Measurements from ENCODE around the gene RBCK1.

Gene RBCK1

DNA sequence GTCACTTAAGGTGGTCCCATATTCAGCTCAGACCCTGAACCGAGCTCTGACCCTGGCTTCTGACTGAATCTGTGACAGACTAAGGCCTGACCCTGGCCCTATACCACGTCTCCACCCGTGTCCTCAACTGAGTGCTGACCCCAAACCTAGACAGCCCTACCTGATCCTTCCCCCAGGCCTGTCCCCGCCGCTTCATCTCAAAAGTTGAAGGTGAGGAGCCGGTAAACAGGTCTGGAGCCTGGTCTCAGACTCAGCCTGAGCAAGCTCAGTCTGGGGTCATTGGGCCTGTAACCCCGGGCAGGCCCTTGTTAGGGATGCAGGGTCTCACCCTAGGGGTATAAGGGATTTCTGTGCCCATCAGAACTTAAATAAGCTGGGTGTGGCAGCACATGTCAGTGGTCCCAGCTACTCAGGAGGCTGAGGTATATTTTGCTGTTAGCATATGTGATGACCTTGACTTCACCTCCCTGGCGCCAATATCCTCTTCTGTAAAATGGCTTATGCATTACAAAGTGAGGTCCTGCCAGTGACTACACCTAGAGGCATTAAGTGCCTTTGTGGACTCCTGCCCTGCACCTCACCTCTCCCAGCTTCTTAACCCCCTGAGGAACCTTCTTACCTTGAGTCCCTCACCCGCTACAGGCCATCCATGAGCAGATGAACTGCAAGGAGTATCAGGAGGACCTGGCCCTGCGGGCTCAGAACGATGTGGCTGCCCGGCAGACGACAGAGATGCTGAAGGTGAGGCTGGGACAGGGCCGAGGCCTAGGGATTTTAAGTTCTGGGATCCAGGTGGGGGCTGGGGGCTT, 20.0 kb downstream of the RBCK1 start:
- no peak overlapping the region for H3K4me3 Mint-ChIP-seq
- no peaks in the 10 kb centered on the region for H3K9me3 Mint-ChIP-seq
- H3K27me3 Mint-ChIP-seq: no peaks in the 10 kb centered on the region
- peaks cover 27% of the 10 kb centered on the region for H3K4me1 Mint-ChIP-seq
- no peak overlapping the region for H3K27ac Mint-ChIP-seq
- no peak for DNase-seq
- peaks cover 60% of the 10 kb centered on the region for H3K36me3 Mint-ChIP-seq
- CTCF ChIA-PET: interaction anchor here (0.6 kb wide), 1 partner anchor 61 kb away, joined by 3 read pairs; no protein-coding TSS in a partner anchor

DNA sequence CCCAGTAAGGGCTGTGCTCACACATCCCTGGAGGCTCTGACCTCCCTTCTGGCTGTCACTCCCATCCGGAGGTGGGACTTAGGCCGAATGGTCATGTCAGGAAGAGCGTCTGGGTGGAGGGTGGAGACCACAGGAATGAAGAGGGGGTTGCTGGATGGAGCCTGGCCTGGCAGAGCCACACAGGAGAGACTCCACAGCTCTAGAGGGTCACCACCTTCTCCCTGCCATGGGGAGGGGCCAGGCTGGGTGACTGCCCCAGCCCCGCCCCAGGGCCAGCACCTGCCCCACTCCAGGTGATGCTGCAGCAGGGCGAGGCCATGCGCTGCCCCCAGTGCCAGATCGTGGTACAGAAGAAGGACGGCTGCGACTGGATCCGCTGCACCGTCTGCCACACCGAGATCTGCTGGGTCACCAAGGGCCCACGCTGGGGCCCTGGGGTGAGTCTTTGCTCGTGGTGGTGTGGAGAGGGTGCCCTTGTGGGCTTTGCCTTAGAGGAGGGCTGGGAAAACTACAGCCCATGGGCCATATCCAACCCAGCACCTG, 20.6 kb downstream of the RBCK1 start:
- Mint-ChIP-seq H3K9me3 (no peaks in the 10 kb centered on the region), H3K27me3 (no peaks in the 10 kb centered on the region), H3K4me3 (no peak overlapping the region), H3K27ac (no peak overlapping the region), H3K4me1 (peaks cover 34% of the 10 kb centered on the region), H3K36me3 (peaks cover 65% of the 10 kb centered on the region)
- CTCF ChIA-PET: no interaction called here
- DNase-seq: no peak

DNA sequence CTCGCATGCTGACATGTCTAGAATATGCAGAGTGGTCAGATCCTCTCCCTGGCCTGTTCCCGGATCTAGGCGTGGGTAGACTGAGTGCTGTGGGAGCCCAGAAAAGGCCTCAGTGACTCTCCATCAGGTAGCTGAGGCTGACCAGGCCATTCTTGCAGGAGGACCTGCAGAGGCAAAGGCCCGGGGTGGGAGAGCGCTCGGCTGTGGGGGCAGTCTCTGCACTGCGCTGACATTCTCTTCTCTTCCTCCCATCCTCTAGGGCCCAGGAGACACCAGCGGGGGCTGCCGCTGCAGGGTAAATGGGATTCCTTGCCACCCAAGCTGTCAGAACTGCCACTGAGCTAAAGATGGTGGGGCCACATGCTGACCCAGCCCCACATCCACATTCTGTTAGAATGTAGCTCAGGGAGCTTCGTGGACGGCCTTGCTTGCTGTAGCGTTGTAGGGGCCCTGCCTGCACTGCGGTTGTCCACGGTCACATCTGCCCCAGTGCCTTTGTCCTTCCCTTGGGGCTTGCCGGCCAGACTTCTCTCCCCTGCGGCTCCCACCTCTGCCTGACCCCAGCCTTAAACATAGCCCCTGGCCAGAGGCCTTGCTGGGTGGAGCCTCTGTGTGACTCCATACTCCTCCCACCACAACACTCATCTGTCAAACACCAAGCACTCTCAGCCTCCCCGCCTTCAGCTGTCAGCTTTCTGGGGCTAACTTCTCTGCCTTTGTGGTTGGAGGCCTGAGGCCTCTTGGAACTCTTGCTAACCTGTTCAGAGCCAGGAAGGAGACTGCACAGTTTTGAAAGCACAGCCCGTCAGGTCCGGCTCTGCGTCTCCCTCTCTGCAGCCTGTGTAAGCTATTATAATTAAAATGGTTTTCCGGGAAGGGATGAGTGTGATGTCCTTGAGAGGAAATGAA, 22.2 kb downstream of the RBCK1 start:
- no peak overlapping the region for H3K27ac Mint-ChIP-seq
- H3K27me3 Mint-ChIP-seq: no peaks in the 10 kb centered on the region
- DNase-seq: no peak
- no peaks in the 10 kb centered on the region for H3K9me3 Mint-ChIP-seq
- peaks cover 38% of the 10 kb centered on the region for H3K4me1 Mint-ChIP-seq
- peaks cover 63% of the 10 kb centered on the region for H3K36me3 Mint-ChIP-seq
- no peak overlapping the region for H3K4me3 Mint-ChIP-seq
- CTCF ChIA-PET: interaction anchor here (1.5 to 2.2 kb wide), 2 partner anchors 44 to 48 kb away, joined by 6 to 10 read pairs; no protein-coding TSS in a partner anchor

DNA sequence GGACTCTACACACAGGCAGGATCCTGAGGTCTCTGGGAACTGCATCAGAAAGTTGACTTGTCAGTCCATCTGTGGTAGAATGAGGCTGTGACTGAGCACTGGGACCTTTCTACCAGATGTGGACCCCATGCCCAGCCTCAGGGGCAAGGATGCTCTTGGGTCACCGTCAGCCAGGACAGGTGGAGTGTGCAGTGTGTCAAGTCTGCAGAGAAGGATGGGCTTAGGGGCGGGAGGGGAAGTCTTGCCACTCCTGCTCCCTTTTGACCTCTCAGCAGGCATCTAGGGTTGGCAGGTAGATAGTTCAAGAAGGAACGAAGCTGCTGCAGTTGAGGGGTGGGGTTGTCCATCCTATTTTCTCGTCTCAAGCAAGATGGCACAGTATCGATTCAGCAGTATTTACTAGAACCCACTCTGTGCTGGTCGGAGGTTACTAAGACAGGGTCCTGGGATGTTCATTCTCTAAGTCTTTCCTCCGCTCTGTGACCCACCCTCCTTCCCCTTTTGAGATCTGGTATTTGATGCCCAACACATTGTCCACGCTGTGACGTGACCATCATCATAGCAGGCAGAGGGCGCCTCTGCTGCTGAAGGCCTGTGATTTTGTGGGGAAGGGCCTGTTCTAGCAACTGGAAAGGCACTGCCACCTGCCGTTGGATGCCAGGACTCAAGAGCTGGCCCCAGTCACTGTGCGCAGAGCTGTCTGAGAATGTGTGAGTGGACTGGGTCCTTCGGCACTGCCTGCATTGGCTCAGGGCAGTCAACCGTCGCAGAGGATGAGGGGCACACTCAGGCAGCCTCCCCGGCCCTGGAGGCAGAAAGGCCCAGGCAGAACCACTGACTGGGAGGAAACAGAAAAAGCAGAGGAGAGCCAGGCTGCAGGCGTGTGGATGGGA, 23.2 kb downstream of the RBCK1 start:
- DNase-seq: peak; percentile 68

DNA sequence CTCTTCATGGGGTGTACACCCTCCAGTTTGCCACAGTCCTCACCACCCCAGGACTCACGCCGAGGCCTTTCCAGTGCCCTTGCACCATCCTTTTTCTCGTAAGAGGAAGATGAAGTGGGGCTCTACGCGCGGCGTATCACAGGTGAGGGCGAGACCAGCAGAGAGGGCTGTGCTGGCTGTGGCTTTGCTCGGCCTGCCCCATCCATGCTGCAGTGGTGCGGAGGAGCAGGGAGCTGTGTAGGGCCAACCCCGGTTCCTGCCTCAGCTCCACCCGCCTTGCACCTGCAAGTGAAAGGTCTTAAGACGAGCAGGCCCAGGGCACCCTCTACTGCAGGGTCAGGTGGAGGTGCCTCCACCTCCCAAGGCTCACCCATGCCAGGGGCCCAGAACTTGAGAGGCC, 24.1 kb downstream of the RBCK1 start:
- no peak for DNase-seq
- CTCF ChIA-PET: interaction anchor here (0.9 to 2.2 kb wide), 8 partner anchors 23 to 87 kb away, joined by 3 to 10 read pairs (median 5); no protein-coding TSS in a partner anchor
- H3K4me1 Mint-ChIP-seq: peaks cover 45% of the 10 kb centered on the region
- H3K27me3 Mint-ChIP-seq: no peaks in the 10 kb centered on the region
- H3K9me3 Mint-ChIP-seq: no peaks in the 10 kb centered on the region
- H3K4me3 Mint-ChIP-seq: no peak overlapping the region
- H3K27ac Mint-ChIP-seq: peak overlapping the region; percentile 65
- H3K36me3 Mint-ChIP-seq: peaks cover 73% of the 10 kb centered on the region

More for the DNA sequence above, 23.2 kb downstream of the RBCK1 start:
- Mint-ChIP-seq H3K27ac (peak overlapping the region; percentile 51), H3K36me3 (peaks cover 71% of the 10 kb centered on the region), H3K27me3 (no peaks in the 10 kb centered on the region), H3K4me1 (peaks cover 44% of the 10 kb centered on the region), H3K4me3 (no peak overlapping the region), H3K9me3 (no peaks in the 10 kb centered on the region)
- CTCF ChIA-PET: interaction anchor here (0.7 to 2.2 kb wide), 15 partner anchors 15 to 86 kb away, joined by 3 to 10 read pairs (median 4); no protein-coding TSS in a partner anchor

DNA sequence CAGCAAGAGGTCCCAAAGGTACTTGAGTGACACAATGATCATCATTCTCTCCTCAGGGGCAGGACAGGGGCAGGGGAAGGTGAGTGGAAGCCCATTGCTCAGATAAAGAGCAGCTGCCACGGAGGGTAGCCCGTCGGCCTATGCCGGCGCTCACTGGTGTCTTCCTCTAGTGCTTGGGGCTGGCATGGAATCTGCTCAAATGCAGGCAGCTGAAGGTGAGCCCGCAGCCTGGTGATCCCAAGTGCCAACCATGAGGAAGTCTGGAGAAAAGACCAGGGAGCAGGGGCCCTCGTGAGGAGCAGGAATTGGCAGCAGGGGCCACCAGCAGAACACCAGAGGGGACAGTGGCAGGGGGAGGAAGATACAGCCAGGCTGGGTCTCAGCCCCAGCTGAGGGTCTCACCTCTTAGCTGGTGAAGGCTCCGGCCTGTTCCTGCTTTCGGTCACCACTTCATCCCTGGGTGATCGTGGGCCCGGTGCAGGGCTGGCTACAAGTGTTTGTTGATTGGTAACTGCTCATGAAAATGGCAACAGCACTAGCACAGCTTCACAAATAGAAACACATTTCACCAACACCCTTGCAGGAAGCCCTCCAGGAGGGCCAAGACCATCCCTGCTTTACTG, 24.7 kb downstream of the RBCK1 start:
- peaks cover 51% of the 10 kb centered on the region for H3K4me1 Mint-ChIP-seq
- no peaks in the 10 kb centered on the region for H3K9me3 Mint-ChIP-seq
- CTCF ChIA-PET: interaction anchor here (0.8 to 2.2 kb wide), 6 partner anchors 11 to 88 kb away, joined by 3 to 10 read pairs (median 3); no protein-coding TSS in a partner anchor

DNA sequence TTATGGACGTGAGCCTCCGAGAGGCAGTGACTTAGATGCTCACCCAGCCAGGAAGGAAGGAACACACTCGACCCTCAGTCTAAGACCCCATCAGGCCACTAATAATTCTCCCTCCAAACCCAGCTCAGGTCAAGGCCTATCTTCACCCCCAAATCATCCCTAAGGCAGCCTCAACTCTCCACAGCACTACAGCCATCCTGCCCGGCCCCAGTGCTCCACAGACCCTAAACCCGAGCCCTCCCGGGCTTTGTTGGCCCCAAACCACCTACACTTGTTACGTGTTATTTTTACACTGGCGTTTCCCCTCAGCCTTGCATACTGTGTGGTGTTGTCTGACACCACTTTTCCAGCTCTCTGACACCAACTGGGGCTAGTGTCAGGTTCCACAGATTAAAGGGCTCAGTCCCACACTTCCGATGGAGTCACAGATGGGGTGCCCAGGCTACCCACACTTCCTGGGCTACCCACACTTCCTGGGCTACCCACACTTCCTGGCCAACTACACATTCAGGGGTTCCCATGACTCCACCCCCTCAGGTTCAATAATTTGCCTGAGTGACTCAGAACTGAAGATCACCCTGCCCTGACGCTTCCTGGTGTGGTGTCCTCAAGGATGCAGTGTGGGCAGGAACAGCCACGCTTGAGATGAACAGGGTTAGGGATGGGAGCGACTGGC, 25.3 kb downstream of the RBCK1 start:
- Mint-ChIP-seq H3K4me3 (peak overlapping the region; percentile 35), H3K4me1 (peaks cover 57% of the 10 kb centered on the region), H3K9me3 (no peaks in the 10 kb centered on the region), H3K36me3 (peaks cover 74% of the 10 kb centered on the region), H3K27ac (peak overlapping the region; percentile 83), H3K27me3 (no peaks in the 10 kb centered on the region)
- CTCF ChIA-PET: interaction anchor here (0.8 to 2.2 kb wide), 3 partner anchors 10 to 71 kb away, joined by 3 to 10 read pairs (median 3); no protein-coding TSS in a partner anchor
- peak; percentile 70 for DNase-seq

More for the DNA sequence above, 24.7 kb downstream of the RBCK1 start:
- no peaks in the 10 kb centered on the region for H3K27me3 Mint-ChIP-seq
- DNase-seq: no peak
- H3K36me3 Mint-ChIP-seq: peaks cover 73% of the 10 kb centered on the region
- H3K27ac Mint-ChIP-seq: peak overlapping the region; percentile 83
- no peak overlapping the region for H3K4me3 Mint-ChIP-seq

DNA sequence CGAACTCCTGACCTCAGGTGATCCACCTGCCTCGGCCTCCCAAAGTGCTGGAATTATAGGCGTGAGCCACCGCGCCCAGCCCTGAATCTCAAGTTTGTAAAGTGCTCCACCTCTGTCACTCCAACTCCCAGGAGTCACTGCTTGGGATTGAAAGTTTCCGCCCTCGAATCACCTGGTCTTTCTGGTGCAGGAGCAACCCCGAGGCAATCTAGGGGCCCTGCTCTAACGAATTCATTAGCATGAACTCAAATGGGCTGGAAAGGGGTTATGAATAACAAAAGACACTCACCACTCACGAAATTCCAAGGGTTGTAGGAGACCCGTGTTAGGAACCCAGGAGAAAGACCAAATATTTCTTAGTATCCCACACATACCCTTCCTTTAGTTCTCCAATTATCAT, 26.1 kb downstream of the RBCK1 start:
- H3K4me3 Mint-ChIP-seq: no peak overlapping the region
- H3K4me1 Mint-ChIP-seq: peaks cover 65% of the 10 kb centered on the region
- CTCF ChIA-PET: no interaction called here
- peaks cover 77% of the 10 kb centered on the region for H3K36me3 Mint-ChIP-seq
- H3K27ac Mint-ChIP-seq: peak overlapping the region; percentile 83
- H3K9me3 Mint-ChIP-seq: no peaks in the 10 kb centered on the region
- no peak for DNase-seq
- no peaks in the 10 kb centered on the region for H3K27me3 Mint-ChIP-seq

DNA sequence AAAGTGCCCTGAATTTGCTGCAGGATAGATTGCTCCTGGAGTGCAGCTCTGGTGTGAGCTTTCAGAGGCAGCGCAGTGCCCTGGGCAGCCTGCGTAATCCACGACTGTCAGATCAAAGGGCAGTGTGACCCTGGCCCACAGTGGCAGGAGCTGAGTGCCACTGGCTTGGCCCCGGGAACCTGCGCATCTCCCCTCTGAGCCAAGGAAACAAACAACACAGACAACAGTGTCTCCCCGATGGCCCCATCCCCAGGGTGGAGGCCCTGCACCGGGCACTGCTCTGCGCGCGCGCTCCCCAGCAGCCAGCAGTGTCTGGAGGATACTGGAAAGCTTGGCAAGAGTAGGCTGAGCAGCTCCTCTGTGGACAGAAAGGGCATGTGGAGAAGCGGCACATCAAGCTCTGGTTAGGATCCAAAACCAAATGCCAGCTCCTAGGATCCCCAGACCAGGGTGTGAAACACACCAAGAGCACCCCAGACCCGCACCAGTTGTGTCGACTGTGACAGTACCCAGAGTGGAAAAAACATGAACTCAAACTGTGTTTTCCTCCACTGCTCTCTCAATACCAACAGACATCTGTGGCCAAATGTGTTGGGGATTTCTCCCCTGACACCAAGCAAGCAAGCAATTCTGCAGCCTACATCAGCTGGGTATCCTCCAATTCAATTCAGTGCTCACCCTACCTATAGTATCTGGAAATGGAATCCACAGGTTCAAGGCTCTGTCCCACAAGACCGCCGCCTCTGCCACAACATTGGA, 26.7 kb downstream of the RBCK1 start:
- Mint-ChIP-seq H3K4me3 (no peak overlapping the region), H3K4me1 (peaks cover 71% of the 10 kb centered on the region), H3K27ac (peak overlapping the region; percentile 83), H3K36me3 (peaks cover 78% of the 10 kb centered on the region), H3K27me3 (no peaks in the 10 kb centered on the region), H3K9me3 (no peaks in the 10 kb centered on the region)
- DNase-seq: no peak
- CTCF ChIA-PET: no interaction called here

DNA sequence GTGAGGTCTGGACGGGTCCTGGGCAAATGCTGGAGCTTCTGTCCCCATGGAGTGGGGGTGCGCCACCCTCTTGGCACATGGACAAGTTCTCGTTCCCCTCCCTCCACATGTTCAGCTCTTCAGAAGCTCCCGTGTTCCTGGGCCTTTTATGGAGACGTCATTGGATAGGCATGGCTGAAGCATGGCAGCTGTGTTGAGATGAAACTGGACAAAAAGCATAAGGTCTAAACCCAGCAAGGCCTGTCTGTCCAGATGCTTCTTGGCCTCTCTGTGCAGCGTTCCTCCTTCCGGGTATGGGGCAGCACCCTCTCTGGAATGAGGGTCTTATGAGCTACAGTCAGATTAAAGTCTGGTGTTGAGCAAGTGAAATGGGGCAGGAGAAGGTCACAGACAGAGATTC, 27.5 kb downstream of the RBCK1 start:
- Mint-ChIP-seq H3K9me3 (no peaks in the 10 kb centered on the region), H3K27ac (no peak overlapping the region), H3K36me3 (peaks cover 78% of the 10 kb centered on the region), H3K4me3 (no peak overlapping the region), H3K4me1 (peaks cover 78% of the 10 kb centered on the region), H3K27me3 (no peaks in the 10 kb centered on the region)
- DNase-seq: no peak
- CTCF ChIA-PET: no interaction called here

DNA sequence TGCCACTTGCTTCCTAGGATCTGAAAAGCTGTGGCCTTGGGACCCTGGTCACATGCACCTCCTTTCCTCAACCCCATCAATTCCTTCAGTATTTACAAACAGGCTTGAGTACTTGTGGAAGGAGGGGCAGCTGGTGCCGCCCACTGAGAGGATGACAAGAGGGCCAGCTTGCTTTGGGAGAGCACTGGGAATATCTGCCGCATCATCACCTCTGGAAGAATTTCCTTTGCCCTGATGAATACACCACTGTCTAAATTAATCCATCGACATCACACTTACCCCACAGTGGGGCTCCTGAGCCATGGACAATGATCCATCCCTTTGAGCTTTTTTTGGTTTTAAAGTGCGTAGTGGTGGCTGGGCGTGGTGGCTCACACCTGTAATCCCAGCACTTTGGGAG, 28.4 kb downstream of the RBCK1 start:
- DNase-seq: no peak
- H3K4me3 Mint-ChIP-seq: no peak overlapping the region
- H3K9me3 Mint-ChIP-seq: no peaks in the 10 kb centered on the region
- no peaks in the 10 kb centered on the region for H3K27me3 Mint-ChIP-seq
- peaks cover 81% of the 10 kb centered on the region for H3K36me3 Mint-ChIP-seq
- H3K4me1 Mint-ChIP-seq: peaks cover 76% of the 10 kb centered on the region
- H3K27ac Mint-ChIP-seq: no peak overlapping the region
- CTCF ChIA-PET: no interaction called here

Measured in activated naive CD4-positive, alpha-beta T cell treated with anti-CD3 and anti-CD28 coated beads, Interleukin-2, amount 10 ng/mL, durations not matched to agents 7 days and 5 days (primary cell).